DOHH2 (cell line): ENCODE measurements around the gene CAB39.
A peak's percentile ranks its signal among the peaks of the same experiment; 100 is the strongest.

Experiments used
- H3F3A ChIP-seq: fragments of 200-600 bp; sonication (generic), shearing (Covaris generic); 2 replicates; pipeline ENCODE4 v1.6.0; 2016; ENCODE audit warnings: antibody characterized with exemption, mild to moderate bottlenecking; ENCODE audit not compliant: control insufficient read depth, insufficient read depth
- H3K27ac ChIP-seq: fragments of 200-600 bp; sonication (generic); 2 replicates; pipeline ENCODE4 v1.5.1; 2014; ENCODE audit warnings: low read depth, mild to moderate bottlenecking, low read length, moderate library complexity
- H3K27me3 ChIP-seq: fragments of 200-600 bp; sonication (generic); 2 replicates; pipeline ENCODE4 v1.6.1; 2014; ENCODE audit warnings: mild to moderate bottlenecking, low read length, mixed read lengths; ENCODE audit not compliant: control insufficient read depth
- H3K36me3 ChIP-seq: fragments of 200-600 bp; sonication (generic); 2 replicates; pipeline ENCODE4 v1.6.1; 2014; ENCODE audit warnings: mild to moderate bottlenecking, low read length, moderate library complexity, mixed read lengths; ENCODE audit not compliant: control insufficient read depth
- H3K4me1 ChIP-seq: fragments of 200-600 bp; sonication (generic); 2 replicates; pipeline ENCODE4 v1.6.1; 2014; ENCODE audit warnings: mild to moderate bottlenecking, low read length, mixed read lengths; ENCODE audit not compliant: control insufficient read depth
- H3K4me2 ChIP-seq: fragments of 200-600 bp; sonication (generic); 2 replicates; pipeline ENCODE4 v1.6.0; 2014; ENCODE audit warnings: mild to moderate bottlenecking, low read length, moderate library complexity
- H3K4me3 ChIP-seq: fragments of 200-600 bp; sonication (generic); 2 replicates; pipeline ENCODE4 v1.5.1; 2014; ENCODE audit warnings: mild to moderate bottlenecking, low read length, mixed read lengths
- H3K79me2 ChIP-seq: fragments of 200-600 bp; sonication (generic); 2 replicates; pipeline ENCODE4 v1.6.1; 2014; ENCODE audit warnings: mild to moderate bottlenecking, low read length, mixed read lengths; ENCODE audit not compliant: control insufficient read depth
- H3K9me2 ChIP-seq: fragments of 200-600 bp; sonication (generic); replicated peaks from 2 replicates; pipeline ENCODE4 v1.6.1; 2014; ENCODE audit warnings: mild to moderate bottlenecking, low read length, mixed read lengths; ENCODE audit not compliant: control insufficient read depth
- H3K9me3 ChIP-seq: fragments of 200-600 bp; sonication (generic); 2 replicates; pipeline ENCODE4 v1.6.1; 2014; ENCODE audit warnings: antibody characterized with exemption, low read length, mixed read lengths; ENCODE audit not compliant: control insufficient read depth, insufficient read depth
- H4K20me1 ChIP-seq: fragments of 200-600 bp; sonication (generic); 2 replicates; pipeline ENCODE4 v1.6.0; 2014; ENCODE audit warnings: low read depth, mild to moderate bottlenecking, antibody characterized with exemption, low read length, moderate library complexity; ENCODE audit not compliant: control insufficient read depth, insufficient read depth
- EZH2phosphoT487 ChIP-seq: fragments of 200-600 bp; sonication (generic); IDR thresholded peaks from 2 replicates; pipeline ENCODE4 v1.6.1; 2017; ENCODE audit warnings: borderline replicate concordance, mild to moderate bottlenecking, antibody characterized with exemption, low read length, moderate library complexity, mixed read lengths
- TF ChIP-seq, protein P1 (sequence below): fragments of 200-600 bp; sonication (generic); IDR thresholded peaks from one replicate; pipeline ENCODE4 v1.5.1; 2014; ENCODE audit warnings: antibody characterized with exemption, mild to moderate bottlenecking, low read depth, low read length; ENCODE audit not compliant: poor library complexity, severe bottlenecking

CAB39 gene

DNA sequence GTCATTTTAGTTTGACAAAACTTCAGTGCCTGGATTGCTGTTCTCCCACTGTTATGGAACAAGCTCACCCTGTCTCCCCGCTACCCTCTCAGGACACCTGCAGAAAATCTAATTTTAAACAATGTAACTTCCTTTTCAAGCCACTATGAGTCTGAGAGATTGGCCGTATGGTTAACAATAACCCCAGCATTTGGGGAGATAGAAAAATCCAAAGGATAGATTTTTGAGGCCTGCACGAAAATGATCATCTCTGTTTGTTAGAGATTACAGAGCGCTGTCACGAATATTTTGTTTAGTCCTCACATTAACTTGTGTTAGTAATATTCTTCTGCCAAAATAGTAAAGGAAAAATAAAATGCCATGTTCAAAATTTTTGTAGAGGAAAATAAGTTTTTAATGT lies 24.7 kb downstream of the CAB39 start:
- Histone ChIP-seq H3K9me2 (no peaks in the 10 kb centered on the region), H3F3A (no peaks in the 10 kb centered on the region), H3K4me2 (peak overlapping the region; percentile 6; the same call in 1 of the 2 replicates), H3K27ac (no peak overlapping the region), H3K27me3 (no peaks in the 10 kb centered on the region), H3K4me1 (peaks cover 24% of the 10 kb centered on the region), H4K20me1 (peaks cover 4% of the 10 kb centered on the region; the same call in 1 of the 2 replicates), H3K36me3 (peaks cover 9% of the 10 kb centered on the region; the same call in 1 of the 2 replicates), H3K9me3 (no peaks in the 10 kb centered on the region), H3K4me3 (no peak overlapping the region), H3K79me2 (peaks cover 91% of the 10 kb centered on the region)
- no peak for TF ChIP-seq EZH2phosphoT487
- TF ChIP-seq, protein P1, sequence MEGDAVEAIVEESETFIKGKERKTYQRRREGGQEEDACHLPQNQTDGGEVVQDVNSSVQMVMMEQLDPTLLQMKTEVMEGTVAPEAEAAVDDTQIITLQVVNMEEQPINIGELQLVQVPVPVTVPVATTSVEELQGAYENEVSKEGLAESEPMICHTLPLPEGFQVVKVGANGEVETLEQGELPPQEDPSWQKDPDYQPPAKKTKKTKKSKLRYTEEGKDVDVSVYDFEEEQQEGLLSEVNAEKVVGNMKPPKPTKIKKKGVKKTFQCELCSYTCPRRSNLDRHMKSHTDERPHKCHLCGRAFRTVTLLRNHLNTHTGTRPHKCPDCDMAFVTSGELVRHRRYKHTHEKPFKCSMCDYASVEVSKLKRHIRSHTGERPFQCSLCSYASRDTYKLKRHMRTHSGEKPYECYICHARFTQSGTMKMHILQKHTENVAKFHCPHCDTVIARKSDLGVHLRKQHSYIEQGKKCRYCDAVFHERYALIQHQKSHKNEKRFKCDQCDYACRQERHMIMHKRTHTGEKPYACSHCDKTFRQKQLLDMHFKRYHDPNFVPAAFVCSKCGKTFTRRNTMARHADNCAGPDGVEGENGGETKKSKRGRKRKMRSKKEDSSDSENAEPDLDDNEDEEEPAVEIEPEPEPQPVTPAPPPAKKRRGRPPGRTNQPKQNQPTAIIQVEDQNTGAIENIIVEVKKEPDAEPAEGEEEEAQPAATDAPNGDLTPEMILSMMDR: no peak

DNA sequence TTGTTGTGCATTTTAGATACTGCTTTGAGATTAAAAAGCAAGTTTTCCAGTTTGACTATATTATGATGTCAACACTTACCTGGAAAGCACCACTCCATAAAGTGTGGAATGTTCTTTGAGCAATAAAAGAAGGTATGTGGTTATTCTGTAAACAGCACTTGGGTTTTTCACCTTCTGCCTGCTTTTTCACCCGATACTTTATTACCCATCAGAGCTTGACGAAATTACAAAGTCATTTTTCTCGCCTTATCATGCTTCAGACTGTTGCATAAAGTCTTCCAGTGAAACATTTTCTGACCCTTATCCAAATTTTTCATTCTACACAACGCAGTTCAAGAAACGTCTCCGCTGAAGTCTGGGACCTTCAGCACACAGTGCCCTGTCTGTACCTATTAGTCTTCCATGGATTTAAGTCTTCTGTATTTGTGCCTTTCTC lies 25.2 kb downstream of the CAB39 start:
- peaks cover 90% of the 10 kb centered on the region for H3K79me2 ChIP-seq
- no peak overlapping the region for H3K27ac ChIP-seq
- peaks cover 24% of the 10 kb centered on the region for H3K4me1 ChIP-seq
- H3K9me3 ChIP-seq: no peaks in the 10 kb centered on the region
- H3K9me2 ChIP-seq: no peaks in the 10 kb centered on the region
- peaks cover 4% of the 10 kb centered on the region; the same call in 1 of the 2 replicates for H4K20me1 ChIP-seq
- TF ChIP-seq EZH2phosphoT487: no peak
- TF ChIP-seq, protein P1: no peak
- H3F3A ChIP-seq: no peaks in the 10 kb centered on the region
- no peak overlapping the region for H3K4me3 ChIP-seq
- H3K4me2 ChIP-seq: no peak overlapping the region
- H3K27me3 ChIP-seq: no peaks in the 10 kb centered on the region
- H3K36me3 ChIP-seq: peaks cover 9% of the 10 kb centered on the region; the same call in 1 of the 2 replicates

DNA sequence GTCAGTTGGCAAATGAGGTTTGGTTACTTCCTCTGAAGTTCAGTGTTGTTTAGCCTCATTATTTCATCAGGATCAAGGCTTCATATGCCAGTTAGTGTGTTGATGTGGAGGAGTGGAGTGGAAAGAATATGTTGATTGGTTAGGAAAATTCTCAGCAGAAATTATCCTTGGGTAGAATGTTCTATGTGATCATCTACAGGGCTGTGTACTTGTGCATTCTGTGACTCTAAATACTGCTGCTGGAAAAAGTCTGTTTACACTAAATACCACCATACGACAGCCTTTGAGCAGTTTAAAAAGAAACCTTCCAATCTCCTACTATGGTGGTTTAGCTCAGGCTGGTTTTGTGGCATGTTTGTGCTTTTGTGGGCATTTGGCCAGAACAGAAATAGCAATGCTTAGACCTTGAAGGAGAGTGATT lies 25.8 kb downstream of the CAB39 start:
- H3K36me3 ChIP-seq: peaks cover 9% of the 10 kb centered on the region; the same call in 1 of the 2 replicates

More for the DNA sequence above, 25.8 kb downstream of the CAB39 start:
- Histone ChIP-seq H3K9me2 (no peaks in the 10 kb centered on the region), H3K27me3 (no peaks in the 10 kb centered on the region), H3K79me2 (peaks cover 88% of the 10 kb centered on the region), H3K27ac (no peak overlapping the region), H3K4me2 (no peak overlapping the region), H3K4me3 (no peak overlapping the region), H3K4me1 (peaks cover 24% of the 10 kb centered on the region), H4K20me1 (peaks cover 4% of the 10 kb centered on the region; the same call in 1 of the 2 replicates), H3F3A (no peaks in the 10 kb centered on the region), H3K9me3 (no peaks in the 10 kb centered on the region)
- TF ChIP-seq EZH2phosphoT487: no peak
- TF ChIP-seq, protein P1: no peak
